HuH-7 (cell line): ENCODE data around the gene CLRN3.

ENCODE experiments used
- DNase-seq: peaks from one replicate; pipeline ENCODE4 v3.0.0; 2011; ENCODE audit warnings: low spot score

The CLRN3 gene, protein sequence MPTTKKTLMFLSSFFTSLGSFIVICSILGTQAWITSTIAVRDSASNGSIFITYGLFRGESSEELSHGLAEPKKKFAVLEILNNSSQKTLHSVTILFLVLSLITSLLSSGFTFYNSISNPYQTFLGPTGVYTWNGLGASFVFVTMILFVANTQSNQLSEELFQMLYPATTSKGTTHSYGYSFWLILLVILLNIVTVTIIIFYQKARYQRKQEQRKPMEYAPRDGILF

GRCh38 chr10:127892743-127893142 lies at the start of gene CLRN3:
TSS of gene CLRN3 (minus strand) at chr10:127892941. CDS start at chr10:127892784, 157 bp downstream.
- peak; percentile 62 for DNase-seq

- no peak for DNase-seq
These were observed 48.3 kb upstream of the CLRN3 start for GRCh38 chr10:127940866-127941640.

DNA sequence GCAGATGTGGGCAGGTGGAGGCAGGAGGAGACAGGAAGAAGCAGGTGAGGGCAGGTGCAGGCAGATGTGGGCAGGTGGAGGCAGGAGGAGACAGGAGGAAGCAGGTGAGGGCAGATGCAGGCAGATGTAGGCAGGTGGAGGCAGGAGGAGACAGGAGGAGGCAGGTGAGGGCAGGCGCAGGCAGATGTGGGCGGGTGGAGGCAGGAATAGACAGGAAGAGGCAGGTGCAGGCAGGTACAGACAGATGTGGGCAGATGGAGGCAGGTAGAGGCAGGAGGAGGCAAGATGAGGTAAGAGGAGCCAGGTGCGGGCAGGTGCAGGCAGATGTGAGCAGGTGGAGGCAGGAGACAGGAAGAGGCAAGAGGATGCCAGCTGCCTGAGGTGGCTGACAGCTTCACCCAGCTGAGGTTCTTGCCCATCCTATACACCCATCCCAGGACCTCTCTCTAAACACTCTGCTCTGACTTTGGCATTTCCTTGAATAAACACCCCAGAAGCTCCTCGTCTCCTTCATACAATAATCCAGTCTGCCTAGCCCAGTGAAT lies 47.1 kb upstream of the CLRN3 start:
- no peak for DNase-seq

DNA sequence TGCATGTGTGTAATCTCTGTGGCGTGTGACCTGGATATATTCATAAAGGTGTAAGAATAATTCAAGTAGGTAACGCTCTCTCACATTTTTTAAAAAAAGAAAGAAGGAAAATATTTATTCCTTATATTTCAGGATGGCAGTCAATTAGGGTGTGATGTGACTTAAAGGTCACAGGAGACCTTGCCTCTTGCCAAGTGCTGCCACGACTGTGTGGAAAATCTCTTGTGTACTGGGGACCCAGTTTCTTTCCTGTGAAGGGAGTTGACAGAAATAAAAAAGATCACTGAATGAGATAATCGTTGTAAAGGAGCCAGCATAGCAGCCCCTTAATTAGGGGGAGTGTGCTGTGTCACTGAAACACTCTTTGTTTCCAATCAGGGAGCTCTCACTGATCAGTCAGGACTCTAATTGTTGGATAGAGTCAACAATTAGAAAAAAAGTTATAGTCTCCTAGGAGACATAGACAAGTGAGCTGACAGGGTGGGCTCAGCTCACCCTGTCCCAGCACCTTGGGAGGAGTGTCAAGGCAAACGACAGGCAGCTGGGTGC lies 45.2 kb upstream of the CLRN3 start:
- no peak for DNase-seq

DNA sequence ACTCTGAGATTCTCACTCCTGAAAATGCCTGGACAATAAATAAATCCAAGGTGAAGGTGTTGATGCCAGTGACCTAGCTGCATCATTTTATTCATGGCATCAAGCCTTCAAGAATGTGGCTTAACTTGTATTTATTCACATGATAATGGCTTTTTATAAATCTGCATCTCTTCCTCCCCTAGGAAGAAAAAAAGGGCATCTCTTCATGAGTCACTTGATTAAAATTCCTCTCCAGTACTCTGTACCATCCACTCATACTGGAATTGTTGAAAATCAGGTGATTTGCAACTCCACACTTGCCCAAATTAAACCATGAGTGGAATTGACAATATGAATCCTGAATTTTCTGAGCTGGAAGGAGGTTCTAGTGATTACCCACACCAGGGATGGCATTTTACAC lies 44.3 kb upstream of the CLRN3 start:
- DNase-seq: no peak

- DNase-seq: no peak
These were observed 42.4 kb upstream of the CLRN3 start for GRCh38 chr10:127935071-127935561.

- DNase-seq: no peak
These were observed 41.6 kb upstream of the CLRN3 start for GRCh38 chr10:127934383-127934782.

DNA sequence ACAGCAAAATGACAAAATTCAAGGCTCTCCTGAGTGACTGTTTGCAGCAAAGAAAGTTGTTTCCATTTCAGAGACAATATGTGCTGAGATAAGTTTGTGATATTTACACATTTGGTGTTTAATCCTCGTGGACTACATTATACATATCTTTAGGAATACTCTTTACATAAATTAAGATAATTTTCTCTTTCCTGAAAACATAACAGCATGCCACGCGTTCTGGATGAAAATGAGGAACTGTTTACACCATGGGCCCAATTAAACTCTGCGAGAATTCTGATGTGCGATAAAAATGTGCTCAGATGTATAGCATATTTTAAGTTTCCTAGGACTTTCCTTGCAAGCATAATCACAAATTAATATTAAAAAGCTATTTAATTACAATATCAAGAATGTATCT lies 40.5 kb upstream of the CLRN3 start:
- DNase-seq: no peak

GRCh38 chr10:127932521-127933270 lies 40.0 kb upstream of the CLRN3 start:
- DNase-seq: no peak

- DNase-seq: no peak
These were observed 35.5 kb upstream of the CLRN3 start for GRCh38 chr10:127928021-127928806.

DNA sequence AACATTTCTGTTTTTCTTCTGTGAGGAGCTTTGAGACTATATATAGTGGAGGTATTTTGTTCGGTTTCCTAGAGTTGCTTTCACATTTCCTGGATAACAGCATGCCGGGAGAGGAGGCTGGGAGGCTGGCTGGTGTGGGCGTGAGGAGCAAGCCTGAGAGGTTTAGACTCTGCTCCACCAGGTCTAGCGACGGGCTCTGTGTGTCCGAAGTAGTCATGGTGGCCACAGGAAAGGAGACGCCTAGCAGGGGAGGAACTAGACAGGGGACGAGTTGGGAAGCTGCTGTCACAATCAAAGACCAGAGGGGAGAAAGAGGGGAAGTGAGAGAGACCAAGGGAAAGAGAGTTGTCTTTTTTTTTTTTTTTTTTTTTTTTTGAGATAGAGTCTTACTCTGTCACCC lies 33.7 kb upstream of the CLRN3 start:
- no peak for DNase-seq

GRCh38 chr10:127925471-127926207 lies 32.9 kb upstream of the CLRN3 start:
- no peak for DNase-seq

DNA sequence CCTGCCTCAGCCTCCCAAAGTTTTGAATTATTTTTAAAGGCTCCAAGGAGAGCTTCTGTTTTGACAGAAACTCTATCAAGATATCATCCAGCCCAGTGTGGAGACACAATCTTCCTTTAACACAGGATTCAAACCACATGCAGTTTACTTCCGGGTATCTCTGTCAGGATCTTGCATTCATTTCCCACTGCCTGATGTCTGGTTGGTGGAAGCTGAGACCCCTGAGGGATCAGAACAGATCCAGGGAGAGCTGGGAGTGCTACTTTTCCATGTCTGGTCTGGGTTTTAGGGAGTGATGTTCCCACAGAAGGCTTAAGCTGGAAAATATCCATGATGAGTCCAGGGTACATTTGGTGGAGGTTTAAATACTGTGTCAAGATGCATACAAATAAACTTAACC lies 30.9 kb upstream of the CLRN3 start:
- no peak for DNase-seq

DNA sequence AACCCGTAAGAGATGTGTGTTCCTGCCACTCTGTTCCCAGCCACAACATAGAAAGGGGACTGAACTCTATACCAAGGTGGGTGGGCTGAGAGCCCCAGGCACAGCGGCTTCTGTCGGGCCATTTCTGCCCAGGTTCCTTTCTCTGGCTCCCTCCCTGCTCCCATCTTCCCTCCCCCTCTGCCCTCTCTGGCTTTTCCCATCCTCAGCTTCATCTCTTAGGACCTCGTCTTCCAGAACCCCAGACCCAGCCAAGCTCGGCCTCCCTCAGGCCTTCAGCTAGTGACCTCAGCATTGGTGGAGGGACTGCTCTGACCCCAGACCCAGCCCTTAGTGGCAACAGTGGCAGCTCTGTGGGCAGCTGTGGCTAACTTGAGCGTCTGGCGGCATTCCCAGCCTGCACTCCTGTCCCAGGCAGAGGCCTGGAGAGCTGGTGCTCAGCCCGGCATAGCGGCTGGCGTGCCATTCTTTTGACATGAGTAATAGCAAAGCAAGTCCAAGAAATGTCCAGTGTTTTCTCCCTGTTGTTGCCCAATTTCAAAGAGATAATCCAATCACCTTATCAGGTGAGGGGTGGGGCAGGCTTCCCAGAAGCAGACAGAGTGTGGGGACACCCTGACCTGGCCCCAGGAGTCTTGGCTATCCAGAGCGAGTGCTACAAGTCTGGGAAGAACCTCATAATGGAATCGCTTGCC lies 30.1 kb upstream of the CLRN3 start:
- no peak for DNase-seq

- DNase-seq: no peak
These were observed 29.5 kb upstream of the CLRN3 start for GRCh38 chr10:127922206-127922605.

DNA sequence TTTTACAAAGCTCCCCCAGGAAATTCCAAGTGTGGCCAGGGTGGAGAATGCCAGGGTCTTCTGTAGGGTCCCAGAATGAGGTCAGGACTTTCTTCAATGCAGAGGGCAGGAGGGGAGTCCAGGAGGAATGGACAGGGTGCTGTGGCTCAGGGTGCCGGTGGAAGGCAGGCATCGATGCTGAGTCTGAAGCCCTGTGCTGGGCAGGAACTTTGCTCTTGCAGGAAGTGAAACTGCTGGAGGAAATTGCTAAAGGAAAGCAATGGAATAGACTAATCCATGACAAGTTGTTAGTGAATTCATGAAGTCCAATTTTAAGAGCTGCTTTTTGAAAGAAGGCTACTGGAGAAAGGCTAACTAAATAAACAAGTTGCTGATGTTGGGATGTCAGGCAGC lies 29.0 kb upstream of the CLRN3 start:
- no peak for DNase-seq

DNA sequence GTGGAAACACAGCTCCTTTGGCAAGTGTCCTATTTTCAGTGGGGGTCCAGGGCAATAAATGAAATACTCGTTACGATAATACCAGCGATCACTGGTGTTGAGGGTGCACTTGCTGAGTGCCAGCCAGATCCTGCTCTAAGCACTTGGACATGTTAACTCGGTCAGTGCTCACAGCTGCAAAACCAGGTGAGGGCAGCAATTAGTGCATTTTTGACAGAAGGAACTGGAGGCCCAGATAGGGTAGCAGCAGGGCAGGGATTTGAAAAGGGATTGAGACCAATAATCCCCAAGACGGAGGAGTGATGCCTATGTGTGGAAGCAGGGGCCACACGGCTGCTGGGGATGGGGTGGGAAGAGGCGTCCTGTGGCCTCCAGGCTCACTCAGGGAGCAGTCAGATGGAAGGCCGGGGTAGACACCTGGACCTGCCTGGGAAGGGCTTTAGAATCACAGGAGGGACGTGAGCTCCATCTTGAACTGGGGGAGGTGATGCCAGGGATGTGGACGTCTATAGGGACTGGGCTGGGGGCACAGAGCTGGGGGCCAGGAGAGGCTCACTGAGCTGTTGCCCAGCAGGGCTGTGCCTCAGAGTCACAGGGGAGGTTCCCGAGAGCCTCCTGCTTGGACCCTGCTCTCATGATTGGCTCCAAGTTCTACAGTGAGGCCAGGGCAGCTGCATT lies 28.5 kb upstream of the CLRN3 start:
- DNase-seq: no peak

DNA sequence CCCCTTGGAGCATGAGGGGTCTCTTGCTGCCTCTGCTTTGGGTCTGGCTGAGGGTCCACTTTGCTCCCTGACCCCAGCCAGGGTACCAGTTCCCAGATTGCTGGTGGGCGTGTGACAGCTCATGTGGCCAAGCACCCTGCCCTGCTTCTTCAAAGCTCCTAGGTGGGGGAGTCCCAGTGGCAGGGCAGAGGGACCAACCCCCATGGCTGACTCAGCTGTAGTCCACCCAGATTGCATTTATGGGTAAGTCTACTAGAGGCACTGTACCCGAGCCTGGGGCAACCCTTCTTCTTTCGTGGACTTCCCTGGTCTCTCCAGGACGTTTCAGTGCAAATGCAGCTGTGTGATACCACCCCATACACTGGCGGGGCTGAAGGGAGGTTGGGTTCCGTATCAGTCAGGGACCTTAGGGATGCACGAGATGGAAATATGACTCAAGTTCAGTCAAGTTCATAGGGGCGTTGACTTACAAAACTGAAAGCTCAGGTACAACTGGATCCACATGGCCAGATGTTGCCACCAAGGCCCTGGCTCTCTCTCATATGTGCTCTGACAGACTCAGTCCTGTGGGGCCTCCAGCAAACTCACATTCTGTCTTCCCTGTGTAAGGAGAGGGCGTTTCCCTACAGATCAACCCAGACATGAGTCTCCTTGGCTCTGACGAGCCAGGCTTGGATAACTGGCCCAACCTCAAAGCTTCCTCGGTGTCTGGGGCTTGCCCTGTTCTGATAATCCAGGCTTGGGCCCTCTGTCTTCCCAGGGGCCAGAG lies 27.7 kb upstream of the CLRN3 start:
- no peak for DNase-seq
